Endothelial cell of umbilical vein (primary cell): ENCODE results near the gene MAP4K4. TPM values are rescaled to one million over a fixed set of nuclear protein-coding genes. Genes with fewer than 3 reads are reported as not detected.

Experiments
- BruUV-seq: library from RNA; stranded (reverse); fragments of 400-500 nt; replicated peaks from 2 replicates; lab custom pipeline; 2021; lab: Mats Ljungman, UMichigan
- CTCF ChIA-PET: fragments of 300-600, 350-600 bp; sonication (Branson Sonifier 250); formaldehyde crosslinking; loops from one replicate; lab custom pipeline; 2021; ENCODE audit warnings: antibody characterized with exemption, inconsistent platforms; lab: Charles Lee
- POLR2A ChIA-PET: fragments of 300-600, 350-600 bp; sonication (Branson Sonifier 250); formaldehyde crosslinking; loops from one replicate; lab custom pipeline; 2021; ENCODE audit warnings: antibody characterized with exemption, inconsistent platforms; lab: Charles Lee
- DNase-seq: peaks from one replicate; pipeline ENCODE4 v3.0.0-alpha.2; 2011; ENCODE audit warnings: low read depth, low spot score
- FAIRE-seq: peaks from 2 replicates; lab custom pipeline; 2011; peaks lifted over from hg19 to GRCh38; lab: Jason Lieb, UNC
- H2AFZ ChIP-seq: 2 replicates; pipeline ENCODE4 v1.6.0; 2012; ENCODE audit warnings: low read depth, low read length, control low read depth, inconsistent platforms
- H3K27ac ChIP-seq: 2 replicates; pipeline ENCODE4 v1.5.1; 2011; ENCODE audit warnings: low read depth, mild to moderate bottlenecking, control low read depth, low read length, moderate library complexity; ENCODE audit not compliant: insufficient read depth
- H3K27me3 ChIP-seq, 2 experiments: 2 replicates each; pipeline versions ENCODE4 v1.6.0 to v1.6.1; 2011; ENCODE audit warnings: low read length in 2 of 2, mixed read lengths in 1 of 2; ENCODE audit not compliant: control insufficient read depth in 2 of 2, insufficient read depth in 2 of 2
- H3K36me3 ChIP-seq, 2 experiments: 2 replicates in 1 of 2; 3 replicates in 1 of 2; pipeline ENCODE4 v1.5.1; 2011; ENCODE audit warnings: low read length in 2 of 2, mild to moderate bottlenecking in 1 of 2, moderate library complexity in 1 of 2; ENCODE audit not compliant: control insufficient read depth in 2 of 2, insufficient read depth in 2 of 2; ENCODE audit errors: extremely low read depth in 1 of 2
- H3K4me1 ChIP-seq: 3 replicates; pipeline ENCODE4 v1.5.1; 2011; ENCODE audit warnings: mild to moderate bottlenecking, low read length; ENCODE audit not compliant: control insufficient read depth, insufficient read depth; ENCODE audit errors: extremely low read depth
- H3K4me2 ChIP-seq: 2 replicates; pipeline ENCODE4 v1.6.1; 2011; ENCODE audit warnings: low read length, control low read depth, mixed read lengths; ENCODE audit not compliant: insufficient read depth
- H3K4me3 ChIP-seq, 3 experiments: fragments of 200-600 bp in 1 of 3; sonication (generic), shearing (Covaris generic) in 1 of 3; replicated peaks in 1 of 3; 2 replicates each; pipeline ENCODE4 v1.5.1; 2011 to 2016; ENCODE audit warnings: control low read depth in 3 of 3, low read length in 3 of 3, mild to moderate bottlenecking in 2 of 3, inconsistent platforms in 1 of 3, low read depth in 1 of 3, moderate library complexity in 1 of 3; ENCODE audit not compliant: insufficient read depth in 1 of 3
- H3K79me2 ChIP-seq: 2 replicates; pipeline ENCODE4 v1.6.0; 2012; ENCODE audit warnings: low read length, inconsistent platforms; ENCODE audit not compliant: control insufficient read depth, insufficient read depth
- H3K9ac ChIP-seq: replicated peaks from 2 replicates; pipeline ENCODE3; 2011; ENCODE audit warnings: low read length, control low read depth; ENCODE audit not compliant: insufficient read depth; ENCODE audit errors: extremely low read depth
- H3K9me1 ChIP-seq: replicated peaks from 3 replicates; pipeline ENCODE4 v1.6.0; 2011; ENCODE audit warnings: mild to moderate bottlenecking, low read length; ENCODE audit not compliant: control insufficient read depth, insufficient read depth; ENCODE audit errors: extremely low read depth
- H3K9me3 ChIP-seq: replicated peaks from 2 replicates; pipeline ENCODE4 v1.5.1; 2012; ENCODE audit warnings: low read length, inconsistent platforms; ENCODE audit not compliant: control insufficient read depth, insufficient read depth
- H4K20me1 ChIP-seq: replicated peaks from 2 replicates; pipeline ENCODE3; 2011; ENCODE audit warnings: mild to moderate bottlenecking, low read length; ENCODE audit not compliant: control insufficient read depth, insufficient read depth; ENCODE audit errors: extremely low read depth
- CTCF ChIP-seq, 2 donors: IDR thresholded peaks; 1 replicate in 1 of 2; 2 replicates in 1 of 2; pipeline ENCODE4 v1.5.1; 2011; ENCODE audit warnings: low read length in 2 of 2, mild to moderate bottlenecking in 2 of 2, moderate library complexity in 2 of 2, control low read depth in 1 of 2, inconsistent platforms in 1 of 2, low read depth in 1 of 2; ENCODE audit not compliant: insufficient read depth in 1 of 2; ENCODE audit errors: extremely low read depth in 1 of 2
- EZH2 ChIP-seq: IDR thresholded peaks from 2 replicates; pipeline ENCODE4 v1.6.1; 2012; ENCODE audit warnings: borderline replicate concordance, low read depth, mild to moderate bottlenecking, moderate library complexity, low read length, inconsistent platforms; ENCODE audit not compliant: severe bottlenecking
- FOS ChIP-seq: IDR thresholded peaks from 2 replicates; pipeline ENCODE4 v1.6.1; 2011; ENCODE audit warnings: mild to moderate bottlenecking, low read length, moderate library complexity, borderline replicate concordance; ENCODE audit not compliant: insufficient read depth
- GATA2 ChIP-seq: IDR thresholded peaks from 2 replicates; pipeline ENCODE4 v1.7.0; 2011; ENCODE audit warnings: low read depth, mild to moderate bottlenecking, moderate library complexity, mixed read lengths, low read length; ENCODE audit not compliant: insufficient read length, insufficient read depth
- JUN ChIP-seq: IDR thresholded peaks from 2 replicates; pipeline ENCODE4 v1.6.1; 2011; ENCODE audit warnings: borderline replicate concordance, low read depth; ENCODE audit not compliant: insufficient read length, insufficient read depth
- MAX ChIP-seq: IDR thresholded peaks from 2 replicates; pipeline ENCODE4 v1.6.1; 2011; ENCODE audit not compliant: insufficient read depth, insufficient read length
- MYC ChIP-seq: IDR thresholded peaks from one replicate; pipeline ENCODE4 v1.6.1; 2011; ENCODE audit warnings: mild to moderate bottlenecking, low read depth, low read length
- POLR2A ChIP-seq: IDR thresholded peaks from 2 replicates; pipeline ENCODE4 v1.6.1; 2012; ENCODE audit warnings: low read depth, mild to moderate bottlenecking, control low read depth, low read length
- POLR2AphosphoS5 ChIP-seq: IDR thresholded peaks from 2 replicates; pipeline ENCODE4 v1.6.1; 2012; ENCODE audit warnings: low read depth, mild to moderate bottlenecking, control low read depth, low read length, moderate library complexity; ENCODE audit not compliant: insufficient read depth
- dilution Hi-C: fragments of 300-500 bp; cut with MboI; formaldehyde crosslinking; loops from one replicate; pipeline ENCODE4 v1.15.0; 2019; ENCODE audit warnings: low sequenced_read_pairs; ENCODE audit not compliant: extremely low pct_ligation_motif_present
- intact Hi-C: fragments of 100-400 bp; cut with micrococcal nuclease; formaldehyde crosslinking; loops from one replicate; pipeline ENCODE4 v1.10.0; 2022
- polyA plus RNA-seq, 4 experiments: library from polyadenylated mRNA; depleted of rRNA in 3 of 4; stranded (reverse) in 3 of 4; unstranded in 1 of 4; fragments of >200 nt; gene quantifications; 2 replicates each; pipeline versions ENCODE4 v1.2.1 to v1.2.3, GENCODE V29; 2011 to 2012; ENCODE audit warnings: missing spikeins in 1 of 4
- total RNA-seq: library from RNA; stranded (reverse); gene quantifications from 2 replicates; pipeline ENCODE4 v1.2.3, GENCODE V29; 2021

MAP4K4 gene
- total and polyA plus RNA-seq, 2 donors (not counting 3 experiments of a cell fraction or from before 2014, with no cell fraction given) = 79.4 to 269 TPM

- H3K27me3 ChIP-seq = no peaks in the 10 kb centered on the region
- peaks cover 98% of the 10 kb centered on the region for H3K79me2 ChIP-seq
- CTCF ChIA-PET = interaction anchor here (0.9 to 1.7 kb wide), 2 partner anchors 16 to 45 kb away, joined by 3 to 5 read pairs; no protein-coding TSS in a partner anchor
- peaks cover 46% of the 10 kb centered on the region for H4K20me1 ChIP-seq
- DNase-seq = no peak
- peaks cover 0 to 5% of the 10 kb centered on the region in 2 experiments for H3K36me3 ChIP-seq
- no peak for FAIRE-seq
- peaks cover 12% of the 10 kb centered on the region for H3K4me1 ChIP-seq
- peaks cover 3% of the 10 kb centered on the region for H3K9me1 ChIP-seq
- BruUV-seq = no TSS peak
- no peak overlapping the region for H3K9ac ChIP-seq
- no peak overlapping the region for H3K27ac ChIP-seq
- intact Hi-C loops = no loop called here
- TF ChIP-seq POLR2AphosphoS5 = no peak
- TF ChIP-seq MYC = no peak
- TF ChIP-seq GATA2 = no peak
- TF ChIP-seq EZH2 = no peak
- TF ChIP-seq CTCF (IDR thresholded peaks at IDR 0.05; ENCODE audit: extremely low read depth in 1 of 2, insufficient read depth in 1 of 2, low read depth in 1 of 2, low read length in 2 of 2) = no peak
- TF ChIP-seq MAX = no peak
- TF ChIP-seq POLR2A = no peak
- no peak for TF ChIP-seq JUN
- TF ChIP-seq FOS = no peak
- no peak overlapping the region for H3K4me3 ChIP-seq
- no peaks in the 10 kb centered on the region for H3K9me3 ChIP-seq
- H2AFZ ChIP-seq = no peak overlapping the region
- dilution Hi-C loops = no loop called here
- POLR2A ChIA-PET = no interaction called here
- H3K4me2 ChIP-seq = no peak overlapping the region
These were observed 89.6 kb downstream of the MAP4K4 start for GRCh38 chr2:101787097-101787496.
